Measurements from ENCODE around the gene UCP3. TPM values are rescaled to one million over a fixed set of nuclear protein-coding genes. Genes with fewer than 3 reads are reported as not detected.

UCP3 gene
- total and polyA plus RNA-seq, 2 of the 8 experiments (the other 6 are each of a cell fraction or from before 2014, with no cell fraction given): 0.85 to 1.3 TPM

GRCh38 chr11:73965764-73966121 lies 43.1 kb downstream of the UCP3 start (continued):
- TF ChIP-seq, protein P1, sequence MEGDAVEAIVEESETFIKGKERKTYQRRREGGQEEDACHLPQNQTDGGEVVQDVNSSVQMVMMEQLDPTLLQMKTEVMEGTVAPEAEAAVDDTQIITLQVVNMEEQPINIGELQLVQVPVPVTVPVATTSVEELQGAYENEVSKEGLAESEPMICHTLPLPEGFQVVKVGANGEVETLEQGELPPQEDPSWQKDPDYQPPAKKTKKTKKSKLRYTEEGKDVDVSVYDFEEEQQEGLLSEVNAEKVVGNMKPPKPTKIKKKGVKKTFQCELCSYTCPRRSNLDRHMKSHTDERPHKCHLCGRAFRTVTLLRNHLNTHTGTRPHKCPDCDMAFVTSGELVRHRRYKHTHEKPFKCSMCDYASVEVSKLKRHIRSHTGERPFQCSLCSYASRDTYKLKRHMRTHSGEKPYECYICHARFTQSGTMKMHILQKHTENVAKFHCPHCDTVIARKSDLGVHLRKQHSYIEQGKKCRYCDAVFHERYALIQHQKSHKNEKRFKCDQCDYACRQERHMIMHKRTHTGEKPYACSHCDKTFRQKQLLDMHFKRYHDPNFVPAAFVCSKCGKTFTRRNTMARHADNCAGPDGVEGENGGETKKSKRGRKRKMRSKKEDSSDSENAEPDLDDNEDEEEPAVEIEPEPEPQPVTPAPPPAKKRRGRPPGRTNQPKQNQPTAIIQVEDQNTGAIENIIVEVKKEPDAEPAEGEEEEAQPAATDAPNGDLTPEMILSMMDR (IDR thresholded peaks at IDR 0.05; ENCODE audit: control extremely low read depth in 1 of 3, insufficient read depth in 1 of 3, low read depth in 1 of 3, low read length in 3 of 3): no peak
- no peak for TF ChIP-seq SIRT6 (IDR thresholded peaks at IDR 0.05; ENCODE audit: low read length)
- TF ChIP-seq TEAD4 (IDR thresholded peaks at IDR 0.05; ENCODE audit: low read depth, low read length): no peak
- no peak for TF ChIP-seq CBX5 (IDR thresholded peaks at IDR 0.05; ENCODE audit: low read depth, low read length)

Data from H1 (cell line).